PC-3 (cell line): ENCODE results near the gene LSM3. TPM values are rescaled to one million over a fixed set of nuclear protein-coding genes. Genes with fewer than 3 reads are reported as not detected.

Experiments used
- ATAC-seq: fragments of 200-7000 bp; cut with Tn5 transposase; 2 replicates; pipeline ENCODE4 v1.9.1; 2020; ENCODE audit warnings: mild to moderate bottlenecking, moderate library complexity
- BruUV-seq: library from RNA; stranded (reverse); fragments of 400-500 nt; replicated peaks from 2 replicates; lab custom pipeline; 2021; lab: Mats Ljungman, UMichigan
- CTCF ChIA-PET: fragments of 300-600 bp; sonication (Branson Sonifier 250); formaldehyde crosslinking; loops from one replicate; lab custom pipeline; 2022; ENCODE audit warnings: antibody characterized with exemption; lab: Charles Lee
- POLR2A ChIA-PET: fragments of 300-600 bp; sonication (Branson Sonifier 250); formaldehyde crosslinking; loops from one replicate; lab custom pipeline; 2022; ENCODE audit warnings: antibody characterized with exemption; ENCODE audit not compliant: unreplicated experiment; lab: Charles Lee
- DNase-seq: peaks from one replicate; pipeline ENCODE4 v3.0.0-alpha.2; 2015
- H2AFZ ChIP-seq: fragments of 300-600 bp; sonication (generic); 2 replicates; pipeline ENCODE4 v1.6.0; 2016; ENCODE audit warnings: antibody characterized with exemption, low read length
- H3F3A ChIP-seq: fragments of 300-600 bp; sonication (generic); one replicate; pipeline ENCODE4 v1.6.0; 2017; ENCODE audit warnings: antibody characterized with exemption, low read length, control low read depth, mild to moderate bottlenecking; ENCODE audit not compliant: unreplicated experiment
- H3K27ac ChIP-seq: fragments of 300-600 bp; sonication (generic); 2 replicates; pipeline ENCODE4 v1.5.1; 2016; ENCODE audit warnings: mild to moderate bottlenecking, low read length
- H3K27me3 ChIP-seq: fragments of 300-600 bp; sonication (generic); 2 replicates; pipeline ENCODE4 v1.6.1; 2016; ENCODE audit warnings: low read length, mixed read lengths
- H3K36me3 ChIP-seq: fragments of 300-600 bp; sonication (generic); 2 replicates; pipeline ENCODE4 v1.6.1; 2016; ENCODE audit warnings: low read depth, mixed run types, low read length, mixed read lengths
- H3K4me1 ChIP-seq: fragments of 300-600 bp; sonication (generic); 2 replicates; pipeline ENCODE4 v1.5.1; 2016; ENCODE audit warnings: low read length; ENCODE audit not compliant: insufficient read depth
- H3K4me2 ChIP-seq: fragments of 300-600 bp; sonication (generic); 2 replicates; pipeline ENCODE4 v1.6.0; 2016; ENCODE audit warnings: low read length
- H3K4me3 ChIP-seq: fragments of 300-600 bp; sonication (generic); 2 replicates; pipeline ENCODE4 v1.5.1; 2016; ENCODE audit warnings: mild to moderate bottlenecking, low read length, mixed read lengths
- H3K79me2 ChIP-seq: fragments of 300-600 bp; sonication (generic); 2 replicates; pipeline ENCODE4 v1.6.1; 2017; ENCODE audit warnings: low read length, mixed read lengths
- H3K9ac ChIP-seq: fragments of 300-600 bp; sonication (generic); 2 replicates; pipeline ENCODE4 v1.6.0; 2016; ENCODE audit warnings: mild to moderate bottlenecking, low read length
- H3K9me2 ChIP-seq: fragments of 300-600 bp; sonication (generic); replicated peaks from 2 replicates; pipeline ENCODE4 v1.6.1; 2016; ENCODE audit warnings: mixed run types, low read length, mixed read lengths
- H3K9me3 ChIP-seq: fragments of 300-600 bp; sonication (generic); 2 replicates; pipeline ENCODE4 v1.6.1; 2016; ENCODE audit warnings: low read length, mixed read lengths
- H4K20me1 ChIP-seq: fragments of 300-600 bp; sonication (generic); 2 replicates; pipeline ENCODE4 v1.6.1; 2016; ENCODE audit warnings: low read length, mixed read lengths
- CTCF ChIP-seq: fragments of 300-600 bp; sonication (generic); conservative IDR thresholded peaks from 2 replicates; pipeline ENCODE4 v1.5.1; 2017; ENCODE audit warnings: antibody characterized with exemption, low read depth, mild to moderate bottlenecking, low read length
- EZH2 ChIP-seq: fragments of 300-600 bp; sonication (generic); IDR thresholded peaks from one replicate; pipeline ENCODE4 v1.6.1; 2017; ENCODE audit warnings: antibody characterized with exemption, mild to moderate bottlenecking, low read length; ENCODE audit not compliant: unreplicated experiment
- EZH2phosphoT487 ChIP-seq: fragments of 300-600 bp; sonication (generic); IDR thresholded peaks from 2 replicates; pipeline ENCODE4 v1.6.1; 2018; ENCODE audit warnings: mild to moderate bottlenecking, antibody characterized with exemption, low read length, borderline replicate concordance
- intact Hi-C: fragments of 100-400 bp; cut with micrococcal nuclease; formaldehyde crosslinking; loops from 2 replicates; pipeline ENCODE4 v1.9.0; 2023
- total RNA-seq: library from RNA; depleted of rRNA; stranded (reverse); fragments of >200 nt; gene quantifications from 2 replicates; pipeline ENCODE4 v1.2.3, GENCODE V29; 2014

Gene LSM3
- total RNA-seq, 1 experiment from 2014 or later = 27.2 TPM

DNA sequence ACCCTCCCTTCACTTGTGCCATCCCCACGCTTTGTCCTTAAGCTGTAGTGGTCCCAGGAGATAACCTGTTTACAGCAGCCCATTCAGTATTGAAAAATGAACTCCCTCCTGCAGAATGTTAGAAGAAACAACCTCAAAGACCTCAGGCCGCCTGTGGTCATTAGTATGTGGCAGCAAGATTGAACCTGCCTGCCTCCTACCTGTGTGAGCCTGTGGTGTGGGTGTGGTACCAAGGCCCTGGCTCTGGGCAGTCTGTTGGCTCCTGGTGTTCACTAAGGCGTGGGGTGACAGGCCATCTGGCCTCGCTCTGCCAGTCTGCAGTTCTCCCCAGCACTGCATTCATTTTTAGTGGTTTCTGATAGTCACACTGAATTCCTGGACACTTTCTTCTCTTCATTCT, 21.0 kb downstream of the LSM3 start:
- H3F3A ChIP-seq = no peaks in the 10 kb centered on the region
- H3K27me3 ChIP-seq = no peaks in the 10 kb centered on the region
- H3K4me1 ChIP-seq = no peaks in the 10 kb centered on the region
- no peaks in the 10 kb centered on the region; the same call in 1 of the 2 replicates for H4K20me1 ChIP-seq
- H3K79me2 ChIP-seq = peaks cover 3% of the 10 kb centered on the region; the same call in 1 of the 2 replicates
- H2AFZ ChIP-seq = no peak overlapping the region
- BruUV-seq = no TSS peak
- H3K9me3 ChIP-seq = no peaks in the 10 kb centered on the region
- POLR2A ChIA-PET = no interaction called here
- no peak overlapping the region for H3K4me2 ChIP-seq
- no peak overlapping the region for H3K4me3 ChIP-seq
- ATAC-seq (no peak), DNase-seq (no peak)
- H3K27ac ChIP-seq = no peak overlapping the region
- intact Hi-C loops = loop anchor here (2.0 to 10.0 kb wide), 3 partner anchors 165 to 583 kb away; no protein-coding TSS in a partner anchor
- TF ChIP-seq EZH2phosphoT487 (no peak), CTCF (no peak), EZH2 (no peak)
- no peak overlapping the region for H3K9ac ChIP-seq
- peaks cover 35% of the 10 kb centered on the region for H3K36me3 ChIP-seq
- CTCF ChIA-PET = no interaction called here
- no peaks in the 10 kb centered on the region for H3K9me2 ChIP-seq

DNA sequence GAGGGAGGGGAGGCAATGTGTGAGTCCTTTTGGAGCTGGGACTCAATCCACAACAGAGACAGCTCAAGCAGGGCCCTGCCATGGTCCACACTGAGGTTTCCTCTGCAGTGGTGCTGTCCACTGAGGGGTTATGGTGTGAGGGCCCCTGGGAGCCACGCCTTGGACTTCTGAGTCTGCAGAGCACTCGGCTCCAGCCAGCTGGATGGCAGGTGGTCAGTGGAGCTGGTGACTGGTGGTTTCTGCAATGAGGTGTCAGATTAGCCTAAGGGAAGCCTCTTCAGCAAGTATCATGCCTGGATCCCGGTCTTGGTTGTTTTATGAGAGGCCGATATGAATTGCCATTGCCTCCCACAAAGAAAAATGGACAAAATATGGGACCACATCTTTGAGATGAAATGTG, 21.7 kb downstream of the LSM3 start:
- Histone ChIP-seq H4K20me1 (no peaks in the 10 kb centered on the region; the same call in 1 of the 2 replicates), H3K4me1 (no peaks in the 10 kb centered on the region)

More for the DNA sequence above, 21.7 kb downstream of the LSM3 start:
- BruUV-seq = no TSS peak
- no peaks in the 10 kb centered on the region; the same call in 1 of the 2 replicates for H3K79me2 ChIP-seq
- no peak overlapping the region for H3K27ac ChIP-seq
- H3K27me3 ChIP-seq = no peaks in the 10 kb centered on the region
- no peaks in the 10 kb centered on the region for H3K9me2 ChIP-seq
- H3K4me3 ChIP-seq = no peak overlapping the region
- POLR2A ChIA-PET = no interaction called here
- CTCF ChIA-PET = no interaction called here
- intact Hi-C loops = loop anchor here (2.0 to 10.0 kb wide), 3 partner anchors 165 to 582 kb away; no protein-coding TSS in a partner anchor
- ATAC-seq = no peak
- TF ChIP-seq EZH2phosphoT487 = no peak
- no peak for TF ChIP-seq CTCF
- no peak overlapping the region for H3K9ac ChIP-seq
- H3K4me2 ChIP-seq = no peak overlapping the region
- DNase-seq = no peak
- H3K9me3 ChIP-seq = no peaks in the 10 kb centered on the region
- peaks cover 33% of the 10 kb centered on the region for H3K36me3 ChIP-seq
- H2AFZ ChIP-seq = no peak overlapping the region
- H3F3A ChIP-seq = no peaks in the 10 kb centered on the region
